Measurements from ENCODE around the gene AK9.
"Not testable (repeated sequence)": the region's sequence is repeated elsewhere in the genome, so short reads cannot be mapped to it uniquely, and the experiment has no call there.

Gene AK9

GRCh38 chr6:109612268-109612667 lies 78.7 kb downstream of the AK9 start:
- DNase-seq: no peak

DNA sequence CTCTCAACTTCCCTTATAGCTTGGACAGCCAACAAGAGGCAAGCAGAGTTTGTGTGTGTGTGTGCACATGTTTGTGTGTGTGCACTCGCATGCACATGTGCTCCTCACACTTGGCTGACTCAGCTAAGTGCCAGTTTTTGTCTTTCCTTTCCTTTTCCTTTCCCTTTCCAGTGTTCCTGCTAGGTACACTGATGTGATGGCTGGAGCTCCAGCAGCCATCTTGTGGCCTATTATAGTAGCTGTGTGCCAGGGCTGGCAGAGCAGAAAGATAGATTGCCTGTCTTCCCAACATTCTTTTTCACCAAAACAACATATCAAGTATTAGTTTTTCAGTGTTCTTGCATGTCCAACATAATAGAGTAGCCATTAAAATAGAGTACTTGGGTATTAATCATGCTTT lies 79.5 kb downstream of the AK9 start:
- DNase-seq: no peak

DNA sequence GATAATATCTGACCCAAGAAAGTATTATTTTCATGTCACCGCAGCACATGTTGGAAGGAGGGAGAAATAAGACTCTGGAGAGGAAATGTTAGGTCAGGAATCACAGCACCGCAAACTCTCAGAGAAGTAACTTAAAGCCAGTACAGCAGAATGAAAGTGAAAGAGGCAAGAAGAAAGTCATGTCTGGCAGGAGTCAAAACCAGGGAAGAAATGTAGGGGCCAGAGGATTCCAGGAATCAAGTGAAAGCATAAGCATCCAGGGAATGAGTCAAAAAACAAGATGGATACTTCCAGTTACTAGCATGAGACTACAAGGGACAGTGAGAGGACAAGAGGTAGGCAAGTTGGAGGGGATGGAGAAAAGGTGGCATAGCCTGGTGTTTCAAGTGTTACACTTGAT lies 80.4 kb downstream of the AK9 start:
- DNase-seq: no peak

GRCh38 chr6:109609737-109610136 lies 81.3 kb downstream of the AK9 start:
- DNase-seq: no peak

- no peak for DNase-seq
These were observed 84.6 kb downstream of the AK9 start for GRCh38 chr6:109606359-109606758.

DNA sequence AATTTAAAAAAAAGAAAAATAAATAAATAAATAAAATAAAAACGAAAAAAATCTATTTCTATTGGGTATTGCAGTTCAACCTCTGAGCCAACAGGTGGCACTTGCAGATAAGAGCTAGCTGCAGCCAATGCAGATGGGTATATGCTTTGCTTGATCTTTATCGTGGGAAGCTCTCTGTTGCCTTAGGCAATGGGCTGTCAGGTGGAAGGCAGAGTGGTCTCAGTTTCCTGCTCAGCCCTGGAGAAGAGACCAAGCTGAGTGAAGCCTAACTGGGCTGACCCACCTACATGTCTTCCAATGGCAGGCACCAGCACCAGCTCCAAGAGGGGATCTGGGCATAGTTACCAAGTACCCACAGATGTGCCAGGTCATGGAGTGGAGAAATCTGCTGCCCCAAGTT lies 95.0 kb downstream of the AK9 start:
- peak; percentile 17 for DNase-seq

- no peak for DNase-seq
These were observed 110.5 kb downstream of the AK9 start for GRCh38 chr6:109580519-109580918.

GRCh38 chr6:109579361-109579760 lies 111.6 kb downstream of the AK9 start:
- DNase-seq: no peak

DNA sequence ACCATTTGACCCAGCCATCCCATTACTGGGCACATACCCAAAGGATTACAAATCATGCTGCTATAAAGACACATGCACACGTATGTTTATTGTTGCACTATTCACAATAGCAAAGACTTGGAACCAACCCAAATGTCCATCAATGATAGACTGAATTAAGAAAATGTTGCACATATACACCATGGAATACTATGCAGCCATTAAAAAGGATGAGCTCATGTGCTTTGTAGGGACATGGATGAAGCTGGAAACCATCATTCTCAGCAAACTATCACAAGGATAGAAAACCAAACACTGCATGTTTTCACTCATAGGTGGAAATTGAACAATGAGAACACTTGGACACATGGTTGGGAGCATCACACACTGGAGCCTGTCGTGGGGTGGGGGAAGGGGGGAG lies 121.1 kb downstream of the AK9 start:
- not testable (repeated sequence) for DNase-seq

- DNase-seq: no peak
These were observed 129.2 kb downstream of the AK9 start for GRCh38 chr6:109561844-109562243.

- no peak for DNase-seq
These were observed 159.6 kb downstream of the AK9 start for GRCh38 chr6:109531446-109531845.

- DNase-seq: no peak
These were observed 163.0 kb downstream of the AK9 start for GRCh38 chr6:109527989-109528388.

DNA sequence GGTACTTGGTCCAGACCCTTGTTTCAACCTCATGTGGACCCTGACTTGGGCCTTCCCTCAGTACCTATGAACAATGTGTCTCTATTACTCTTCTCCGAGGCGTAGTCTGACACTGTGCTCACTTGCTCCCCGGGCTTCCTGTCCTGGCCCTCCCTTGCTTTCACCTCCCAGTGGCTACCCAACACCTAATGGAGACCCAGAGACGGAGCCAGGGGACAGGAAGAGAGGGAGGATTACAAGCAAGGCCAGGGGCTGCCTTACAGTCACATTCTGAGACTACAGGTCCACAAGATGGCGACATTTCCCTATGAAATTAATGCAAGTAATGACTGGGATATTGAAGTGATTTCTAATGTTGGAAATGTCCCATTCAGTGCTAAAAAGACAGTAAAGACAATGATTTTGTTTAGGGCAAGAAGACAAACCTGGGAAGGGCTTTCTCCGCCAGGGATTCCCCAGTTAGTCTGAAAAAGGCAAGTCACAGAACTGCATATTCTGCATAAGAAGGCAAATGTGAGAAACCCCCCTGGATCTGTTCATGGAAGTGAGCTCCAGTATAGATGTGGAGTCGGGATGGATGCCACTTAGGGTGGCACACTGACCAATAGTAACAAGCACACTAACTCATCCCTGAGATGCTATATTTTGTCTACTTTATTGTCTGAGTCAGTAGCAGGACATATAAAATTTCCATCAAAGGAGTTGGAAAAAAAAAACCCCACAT lies 163.9 kb downstream of the AK9 start:
- peak; percentile 42 for DNase-seq

DNA sequence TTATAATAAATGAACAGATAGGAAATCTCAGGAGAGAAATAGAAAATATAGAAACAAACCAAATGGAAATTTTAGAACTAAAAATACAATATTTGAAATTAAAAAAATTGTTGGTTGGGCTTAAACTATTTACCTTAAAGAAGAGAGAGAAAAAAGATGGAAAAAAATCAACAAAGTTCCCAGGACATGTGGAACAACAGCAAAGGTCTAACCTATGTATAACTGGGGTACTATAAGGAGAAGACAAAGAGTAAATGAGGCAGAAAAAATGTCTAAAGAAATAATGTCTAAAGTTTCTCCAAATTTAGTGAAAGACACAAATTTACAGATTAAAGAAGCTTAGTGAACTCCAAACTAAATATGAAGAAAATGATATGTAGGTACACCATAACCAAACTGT lies 166.9 kb downstream of the AK9 start:
- no peak for DNase-seq

GRCh38 chr6:109523478-109523877 lies 167.5 kb downstream of the AK9 start:
- DNase-seq: no peak

DNA sequence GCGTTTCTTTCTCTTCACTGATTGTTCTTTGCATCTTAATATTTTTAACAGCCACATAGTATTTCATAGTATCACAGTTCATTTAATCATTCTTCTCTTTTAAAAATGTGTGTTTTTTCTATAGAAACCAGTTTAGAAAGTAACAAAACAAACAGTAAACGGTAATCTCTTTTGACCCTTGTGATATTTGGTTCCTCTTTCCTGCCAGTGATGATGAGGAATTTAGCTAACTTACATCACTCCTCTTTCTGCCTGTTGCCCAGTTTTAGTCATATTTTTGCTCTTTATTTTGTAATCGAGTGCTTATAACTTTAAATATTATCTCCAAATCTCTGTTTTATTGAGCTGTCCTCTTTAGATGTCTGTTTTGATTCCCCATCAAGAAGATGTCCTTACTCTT lies 169.9 kb downstream of the AK9 start:
- no peak for DNase-seq

GRCh38 chr6:109519647-109520046 lies 171.4 kb downstream of the AK9 start:
- not testable (repeated sequence) for DNase-seq

GRCh38 chr6:109516929-109517328 lies 174.1 kb downstream of the AK9 start:
- DNase-seq: no peak

DNA sequence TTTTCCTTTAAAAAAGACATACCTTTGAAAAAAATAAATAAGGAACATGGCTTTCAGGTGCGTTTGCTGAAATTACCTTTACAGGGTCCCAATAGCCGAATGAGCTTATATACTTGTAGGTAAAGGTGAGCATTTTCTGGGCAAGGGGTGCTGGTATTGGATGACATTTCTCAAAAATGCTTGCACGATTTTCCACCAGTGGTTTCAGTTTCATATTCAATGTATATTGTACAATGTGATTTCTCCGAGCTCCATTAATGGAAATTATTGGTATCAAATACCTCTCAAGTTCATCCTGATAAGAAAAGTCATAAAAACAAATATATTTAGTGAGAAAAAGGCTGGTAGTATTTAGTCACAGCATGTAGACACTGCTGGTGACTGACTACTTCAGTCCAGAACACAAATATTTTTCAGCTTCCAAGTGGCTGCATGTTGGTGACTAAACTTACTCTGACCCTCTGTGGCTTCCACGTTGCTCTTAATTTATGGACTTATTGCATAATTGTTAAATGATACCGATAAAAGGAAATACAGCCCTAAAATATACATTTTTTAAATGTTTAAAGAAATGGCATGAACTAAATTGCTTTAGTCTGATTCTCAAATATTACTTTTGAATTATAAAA lies 175.1 kb downstream of the AK9 start:
- no peak for DNase-seq

- DNase-seq: no peak
These were observed 176.1 kb downstream of the AK9 start for GRCh38 chr6:109514946-109515345.

GRCh38 chr6:109513571-109514071 lies 177.4 kb downstream of the AK9 start:
- no peak for DNase-seq

GRCh38 chr6:109512271-109512817 lies 178.7 kb downstream of the AK9 start:
- no peak for DNase-seq

DNA sequence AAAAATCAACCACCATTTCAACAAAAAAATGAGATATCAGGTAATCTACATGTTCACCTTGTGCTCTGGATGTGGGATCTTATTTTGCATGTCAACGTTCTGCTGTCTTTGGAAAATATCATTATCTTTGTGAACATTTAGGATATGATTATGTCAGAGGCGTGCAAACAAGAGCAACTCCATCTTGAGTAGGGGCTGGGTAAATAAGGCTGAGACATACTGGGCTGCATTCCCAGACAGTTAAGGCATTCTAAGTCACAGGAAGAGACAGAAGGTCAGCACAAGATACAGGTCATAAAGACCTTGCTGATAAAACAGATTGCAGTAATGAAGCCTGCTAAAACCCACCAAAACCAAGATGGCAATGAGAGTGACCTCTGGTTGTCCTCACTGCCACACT lies 179.2 kb downstream of the AK9 start:
- no peak for DNase-seq

- no peak for DNase-seq
These were observed 180.6 kb downstream of the AK9 start for GRCh38 chr6:109510358-109510757.
